T-cell (primary cell): ENCODE measurements around the gene EEF1AKMT2. TPM values are rescaled to one million over a fixed set of nuclear protein-coding genes. Genes with fewer than 3 reads are reported as not detected.

Experiments
- ATAC-seq, 4 experiments: fragments of 200-7000 bp in 3 of 4; fragments of 150-1000 bp in 1 of 4; cut with Tn5 transposase; replicated peaks in 1 of 4; 1 replicate in 3 of 4; 2 replicates in 1 of 4; pipeline ENCODE4 v1.10.0; 2021; ENCODE audit warnings: moderate library complexity in 3 of 4, mild to moderate bottlenecking in 2 of 4, moderate number of reproducible peaks in 1 of 4
- CTCF ChIA-PET, 2 donors: fragments of 300-600 bp; sonication (Branson Sonifier 250); formaldehyde crosslinking; loops; one replicate each; lab custom pipeline; 2022; ENCODE audit warnings: antibody characterized with exemption in 2 of 2; lab: Charles Lee
- POLR2A ChIA-PET, 2 donors: fragments of 300-600 bp; sonication (Branson Sonifier 250); formaldehyde crosslinking; loops; one replicate each; lab custom pipeline; 2022; ENCODE audit warnings: antibody characterized with exemption in 2 of 2; lab: Charles Lee
- DNase-seq, 35 experiments: peaks; one replicate each; pipeline versions ENCODE4 v3.0.0 to v3.0.0-alpha.2; 2013 to 2023
- H3K27ac ChIP-seq: one replicate; pipeline ENCODE4 v1.5.1; 2013; ENCODE audit warnings: low read length
- H3K27me3 ChIP-seq, 2 experiments: replicated peaks in 1 of 2; 1 replicate in 1 of 2; 2 replicates in 1 of 2; pipeline versions ENCODE4 v1.6.1 to v1.7.0; 2013; ENCODE audit warnings: low read length in 1 of 2, mixed read lengths in 1 of 2; ENCODE audit not compliant: control insufficient read depth in 2 of 2, insufficient read depth in 2 of 2; ENCODE audit errors: extremely low read depth in 1 of 2
- H3K36me3 ChIP-seq, 2 donors: 1 replicate in 1 of 2; 2 replicates in 1 of 2; pipeline versions ENCODE4 v1.6.1 to v1.7.0; 2013; ENCODE audit warnings: low read length in 1 of 2; ENCODE audit not compliant: control insufficient read depth in 2 of 2, insufficient read depth in 1 of 2; ENCODE audit errors: extremely low read depth in 1 of 2
- H3K4me1 ChIP-seq, 2 experiments: 1 replicate in 1 of 2; 2 replicates in 1 of 2; pipeline versions ENCODE4 v1.6.1 to v1.7.0; 2013; ENCODE audit warnings: low read length in 2 of 2, mixed read lengths in 1 of 2; ENCODE audit not compliant: insufficient read depth in 2 of 2, control insufficient read depth in 1 of 2; ENCODE audit errors: extremely low read depth in 1 of 2
- H3K4me3 ChIP-seq, 2 donors: 1 replicate in 1 of 2; 2 replicates in 1 of 2; pipeline versions ENCODE4 v1.5.1 to v1.7.0; 2013; ENCODE audit warnings: mild to moderate bottlenecking in 2 of 2, low read length in 1 of 2, moderate library complexity in 1 of 2; ENCODE audit not compliant: control insufficient read depth in 1 of 2; ENCODE audit errors: extremely low read depth in 1 of 2
- H3K9me3 ChIP-seq: 2 replicates; pipeline ENCODE4 v1.7.0; 2013
- H3K27ac Mint-ChIP-seq, 2 donors: one replicate each; pipeline ENCODE4 v1.8.0; 2020 to 2021; ENCODE audit warnings: mild to moderate bottlenecking in 2 of 2, mixed read lengths in 2 of 2
- H3K27me3 Mint-ChIP-seq, 2 donors: one replicate each; pipeline ENCODE4 v1.8.0; 2021 to 2022; ENCODE audit warnings: mixed read lengths in 2 of 2
- H3K36me3 Mint-ChIP-seq: one replicate; pipeline ENCODE4 v1.8.0; 2021; ENCODE audit warnings: mixed read lengths
- H3K4me1 Mint-ChIP-seq, 3 donors: one replicate each; pipeline ENCODE4 v1.8.0; 2020 to 2022; ENCODE audit warnings: mixed read lengths in 3 of 3, mild to moderate bottlenecking in 1 of 3
- H3K4me3 Mint-ChIP-seq, 3 donors: one replicate each; pipeline ENCODE4 v1.8.0; 2020 to 2022; ENCODE audit warnings: mild to moderate bottlenecking in 3 of 3, mixed read lengths in 3 of 3, moderate library complexity in 3 of 3
- H3K9me3 Mint-ChIP-seq, 3 donors: one replicate each; pipeline ENCODE4 v1.8.0; 2020 to 2022; ENCODE audit warnings: mixed read lengths in 3 of 3
- WGBS: methylation state at CpG from one replicate; pipeline ENCODE4 v1.1.5; 2013; ENCODE audit warnings: missing lambda C conversion rate; ENCODE audit not compliant: insufficient coverage; 5-methylcytosine and 5-hydroxymethylcytosine counted together
- total RNA-seq, 35 experiments: library from RNA in 6 of 35; stranded (reverse) in 6 of 35; fragments of 120-200 nt in 1 of 35; gene quantifications; one replicate each; pipeline versions ENCODE4 v1.2.1 to v1.2.4 and lab custom pipeline; 2013 to 2026

EEF1AKMT2 gene
- total RNA-seq, 5 donors from 2014 or later (not counting 1 experiment from before 2014, with no cell fraction given) = 15.8 to 21.0 (median 18.8) TPM

GRCh38 chr10:124708246-124708779 is 83.4 kb downstream of the EEF1AKMT2 start:
- H3K4me1 Mint-ChIP-seq = peaks cover 88 to 93% (median 89%) of the 10 kb centered on the region in 3 donors
- Histone ChIP-seq H3K4me1 (peaks cover 27 to 97% of the 10 kb centered on the region in 2 experiments), H3K36me3 (peaks cover 2 to 38% of the 10 kb centered on the region in 2 donors), H3K4me3 (no peak overlapping the region), H3K27ac (peak overlapping the region; percentile 93), H3K9me3 (no peaks in the 10 kb centered on the region), H3K27me3 (no peaks in the 10 kb centered on the region)
- H3K9me3 Mint-ChIP-seq = no peaks in the 10 kb centered on the region
- no peaks in the 10 kb centered on the region for H3K27me3 Mint-ChIP-seq
- ATAC-seq = no peak
- no peak for DNase-seq
- ChIA-PET CTCF (interaction anchor here (1.1 to 2.7 kb wide), 4 partner anchors 9 to 33 kb away, joined by 3 to 14 read pairs (median 6); no protein-coding TSS in a partner anchor), POLR2A (interaction anchor here in 1 of 2 donors (1.0 kb wide), 2 partner anchors 10 to 11 kb away, joined by 3 to 5 read pairs; no protein-coding TSS in a partner anchor)
- 76% methylated on average over 4 of the region's 9 CpGs for WGBS
- peak overlapping the region; percentile 8 to 24 (median 21) for H3K4me3 Mint-ChIP-seq
- H3K36me3 Mint-ChIP-seq = peaks cover 19% of the 10 kb centered on the region
- H3K27ac Mint-ChIP-seq = peak overlapping the region; percentile 99 to 100

Other genes starting within 250 kb of the EEF1AKMT2 start
- gene FAM53B, start 47.5 kb downstream of the EEF1AKMT2 start, total RNA-seq = 10 to 100 TPM; 39.3 to 86.5 (median 52.3) TPM
- 10 to 100 TPM in 3 of 5 donors, 1 to 10 TPM in 2; 8.7 to 15.7 (median 12.5) TPM for gene ABRAXAS2, start 9.9 kb upstream of the EEF1AKMT2 start, total RNA-seq
- 10 to 100 TPM; 18.5 to 21.4 (median 19.1) TPM for gene ZRANB1, start 150.2 kb upstream of the EEF1AKMT2 start, total RNA-seq